ENCODE measurements around the gene GTF3C5.

- TF ChIP-seq POLR2A (IDR thresholded peaks at IDR 0.05) (no peak), CTCF (IDR thresholded peaks at IDR 0.05) (no peak)
These were observed 26.5 kb upstream of the GTF3C5 start for GRCh38 chr9:133004091-133004998.

Measured in ovary (tissue), 3 donors.